Measurements from ENCODE around the gene SESN1. TPM values are rescaled to one million over a fixed set of nuclear protein-coding genes. Genes with fewer than 3 reads are reported as not detected.

The SESN1 gene
- total and polyA plus RNA-seq, 3 donors from 2014 or later: 82.0 to 152 (median 132) TPM

- Histone ChIP-seq H3K4me1 (no peaks in the 10 kb centered on the region), H3K9me3 (no peaks in the 10 kb centered on the region), H3K27ac (no peak overlapping the region), H3K27me3 (no peaks in the 10 kb centered on the region), H3K4me3 (no peak overlapping the region), H3K36me3 (ENCODE audit: low read depth, missing control alignments) (no peaks in the 10 kb centered on the region)
- WGBS, 2 donors: 90 to 92% methylated on average over 3 of the region's 3 CpGs
- no peak for DNase-seq
- TF ChIP-seq, protein P1, sequence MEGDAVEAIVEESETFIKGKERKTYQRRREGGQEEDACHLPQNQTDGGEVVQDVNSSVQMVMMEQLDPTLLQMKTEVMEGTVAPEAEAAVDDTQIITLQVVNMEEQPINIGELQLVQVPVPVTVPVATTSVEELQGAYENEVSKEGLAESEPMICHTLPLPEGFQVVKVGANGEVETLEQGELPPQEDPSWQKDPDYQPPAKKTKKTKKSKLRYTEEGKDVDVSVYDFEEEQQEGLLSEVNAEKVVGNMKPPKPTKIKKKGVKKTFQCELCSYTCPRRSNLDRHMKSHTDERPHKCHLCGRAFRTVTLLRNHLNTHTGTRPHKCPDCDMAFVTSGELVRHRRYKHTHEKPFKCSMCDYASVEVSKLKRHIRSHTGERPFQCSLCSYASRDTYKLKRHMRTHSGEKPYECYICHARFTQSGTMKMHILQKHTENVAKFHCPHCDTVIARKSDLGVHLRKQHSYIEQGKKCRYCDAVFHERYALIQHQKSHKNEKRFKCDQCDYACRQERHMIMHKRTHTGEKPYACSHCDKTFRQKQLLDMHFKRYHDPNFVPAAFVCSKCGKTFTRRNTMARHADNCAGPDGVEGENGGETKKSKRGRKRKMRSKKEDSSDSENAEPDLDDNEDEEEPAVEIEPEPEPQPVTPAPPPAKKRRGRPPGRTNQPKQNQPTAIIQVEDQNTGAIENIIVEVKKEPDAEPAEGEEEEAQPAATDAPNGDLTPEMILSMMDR (IDR thresholded peaks at IDR 0.05): no peak
- TF ChIP-seq POLR2A (IDR thresholded peaks at IDR 0.05): no peak
- intact Hi-C loops (cut with DNase I; ENCODE audit: low total_unique reads): no loop called here
Observed at GRCh38 chr6:109028439-109028838, 66.2 kb downstream of the SESN1 start.

DNA sequence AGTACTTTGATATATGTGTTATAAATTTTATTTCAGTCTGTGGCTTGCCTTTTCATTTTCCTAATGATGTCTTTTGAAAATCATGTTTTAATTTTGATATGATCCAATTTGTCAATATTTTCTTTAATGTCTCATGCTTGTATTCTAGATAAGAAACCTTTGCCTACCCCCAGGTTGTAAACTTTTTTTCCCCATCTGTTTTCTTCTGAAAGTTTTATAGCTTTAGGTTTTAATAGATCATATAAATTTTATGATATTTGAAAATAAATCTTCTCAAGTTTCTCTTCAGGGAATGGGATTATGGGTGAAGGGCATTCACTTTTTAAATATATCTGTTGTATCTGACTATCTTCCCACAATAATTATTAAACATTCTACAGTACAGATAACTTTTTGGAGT, 66.7 kb downstream of the SESN1 start:
- Histone ChIP-seq H3K4me1 (no peaks in the 10 kb centered on the region), H3K27ac (no peak overlapping the region), H3K4me3 (no peak overlapping the region), H3K36me3 (ENCODE audit: low read depth, missing control alignments) (no peaks in the 10 kb centered on the region), H3K27me3 (no peaks in the 10 kb centered on the region), H3K9me3 (no peaks in the 10 kb centered on the region)
- no peak for DNase-seq
- TF ChIP-seq, protein P1 (IDR thresholded peaks at IDR 0.05): no peak
- no peak for TF ChIP-seq POLR2A (IDR thresholded peaks at IDR 0.05)
- intact Hi-C loops (cut with DNase I; ENCODE audit: low total_unique reads): no loop called here

DNA sequence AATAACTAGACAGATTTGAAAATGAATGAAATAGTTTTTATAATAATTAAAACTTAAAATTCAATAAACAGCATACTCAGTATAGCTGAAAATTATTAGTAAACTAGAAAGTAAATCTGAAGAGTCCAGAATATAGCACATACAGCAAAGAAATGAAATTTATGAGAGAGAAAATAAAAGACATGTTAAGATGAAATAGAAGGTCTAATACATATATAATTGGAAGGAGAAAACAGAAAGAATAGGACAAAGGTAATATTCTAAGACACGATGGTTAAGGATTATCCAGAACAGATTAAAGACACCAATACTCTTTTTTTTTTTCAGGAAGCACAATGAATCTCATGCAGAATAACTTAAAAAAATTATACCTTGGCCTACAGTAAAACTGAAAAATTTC, 69.0 kb downstream of the SESN1 start:
- H3K27ac ChIP-seq: no peak overlapping the region
- WGBS, 2 donors: 91 to 96% methylated on average over 1 of the region's 1 CpG

DNA sequence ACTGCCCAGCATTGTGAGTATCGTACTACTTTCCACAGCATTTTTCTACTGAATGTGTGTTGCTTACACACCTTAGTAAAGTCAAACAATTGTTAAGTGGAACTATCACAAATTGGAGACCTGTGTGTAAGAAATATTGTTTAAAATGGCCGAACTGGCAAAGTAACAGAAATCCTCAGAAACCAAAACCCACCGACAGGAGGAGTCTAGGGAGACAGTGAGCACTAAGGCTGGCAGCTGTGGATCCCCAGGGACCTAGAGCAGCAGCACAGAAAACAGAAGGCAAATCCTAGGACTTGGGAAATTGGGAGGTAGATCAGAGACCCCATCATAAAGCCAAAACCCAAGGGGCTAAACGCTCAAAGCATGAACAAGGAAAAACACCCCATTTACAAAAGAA, 69.9 kb downstream of the SESN1 start:
- DNase-seq: no peak
- Histone ChIP-seq H3K4me1 (no peaks in the 10 kb centered on the region), H3K9me3 (no peaks in the 10 kb centered on the region), H3K36me3 (ENCODE audit: low read depth, missing control alignments) (no peaks in the 10 kb centered on the region), H3K27ac (no peak overlapping the region), H3K4me3 (no peak overlapping the region), H3K27me3 (no peaks in the 10 kb centered on the region)
- WGBS, 2 donors: 77 to 82% methylated on average over 4 of the region's 4 CpGs
- intact Hi-C loops (cut with DNase I; ENCODE audit: low total_unique reads): no loop called here
- TF ChIP-seq POLR2A (IDR thresholded peaks at IDR 0.05): no peak
- TF ChIP-seq, protein P1 (IDR thresholded peaks at IDR 0.05): no peak

More for the DNA sequence above, 69.0 kb downstream of the SESN1 start:
- no peak for DNase-seq
- no peaks in the 10 kb centered on the region for H3K4me1 ChIP-seq
- no peak overlapping the region for H3K4me3 ChIP-seq
- intact Hi-C loops (cut with DNase I; ENCODE audit: low total_unique reads): no loop called here
- no peaks in the 10 kb centered on the region for H3K27me3 ChIP-seq
- TF ChIP-seq, protein P1 (IDR thresholded peaks at IDR 0.05): no peak
- TF ChIP-seq POLR2A (IDR thresholded peaks at IDR 0.05): no peak
- no peaks in the 10 kb centered on the region for H3K36me3 ChIP-seq (ENCODE audit: low read depth, missing control alignments)
- H3K9me3 ChIP-seq: no peaks in the 10 kb centered on the region

DNA sequence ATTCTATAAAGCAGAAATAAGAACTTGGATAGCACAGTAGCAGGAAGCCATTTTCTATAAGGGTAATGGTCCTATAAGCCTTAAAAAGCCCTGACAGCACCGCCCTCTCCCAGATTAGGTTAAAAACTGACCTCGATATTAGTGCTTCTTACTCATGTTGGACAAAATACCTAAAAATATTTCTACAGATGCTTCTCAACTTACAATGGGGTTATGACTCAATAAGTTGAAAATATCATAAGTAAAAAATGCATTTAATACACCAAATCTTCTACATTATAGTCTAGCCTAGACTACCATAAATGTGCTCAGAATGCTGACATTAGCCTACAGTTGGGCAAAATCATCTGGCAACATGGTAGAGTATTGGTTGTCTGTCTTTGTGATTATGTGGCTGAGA, 70.3 kb downstream of the SESN1 start:
- H3K4me1 ChIP-seq: no peaks in the 10 kb centered on the region
- 92 to 99% methylated on average over 2 of the region's 2 CpGs for WGBS, 2 donors
- no peak for DNase-seq
- H3K9me3 ChIP-seq: no peaks in the 10 kb centered on the region
- TF ChIP-seq, protein P1 (IDR thresholded peaks at IDR 0.05): no peak
- no peak for TF ChIP-seq POLR2A (IDR thresholded peaks at IDR 0.05)
- H3K27me3 ChIP-seq: no peaks in the 10 kb centered on the region
- intact Hi-C loops (cut with DNase I; ENCODE audit: low total_unique reads): no loop called here
- H3K36me3 ChIP-seq (ENCODE audit: low read depth, missing control alignments): no peaks in the 10 kb centered on the region
- H3K4me3 ChIP-seq: no peak overlapping the region
- no peak overlapping the region for H3K27ac ChIP-seq
